ENCODE measurements around the gene GABPB2.

DNA sequence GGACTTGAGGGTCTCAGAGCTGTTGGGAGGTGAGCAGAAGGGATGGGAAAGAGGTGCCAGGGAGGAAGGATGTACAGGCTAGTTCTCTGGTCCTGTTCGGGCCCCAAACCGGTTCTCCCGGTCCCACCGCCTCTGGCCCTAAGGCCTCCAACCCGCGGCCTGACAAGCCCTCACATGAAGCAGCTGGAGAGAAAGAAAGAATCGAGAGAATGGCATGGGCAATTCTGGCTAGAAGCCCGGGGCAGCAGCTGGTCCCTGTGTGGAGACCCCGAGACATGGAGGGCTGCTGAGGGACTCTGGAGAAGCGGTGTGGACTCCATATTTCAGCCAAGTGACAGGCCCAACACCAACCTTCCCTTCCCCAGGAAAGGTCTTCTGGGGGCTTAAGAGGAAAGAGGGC, 11.9 kb upstream of the GABPB2 start:
- TF ChIP-seq, protein P1, sequence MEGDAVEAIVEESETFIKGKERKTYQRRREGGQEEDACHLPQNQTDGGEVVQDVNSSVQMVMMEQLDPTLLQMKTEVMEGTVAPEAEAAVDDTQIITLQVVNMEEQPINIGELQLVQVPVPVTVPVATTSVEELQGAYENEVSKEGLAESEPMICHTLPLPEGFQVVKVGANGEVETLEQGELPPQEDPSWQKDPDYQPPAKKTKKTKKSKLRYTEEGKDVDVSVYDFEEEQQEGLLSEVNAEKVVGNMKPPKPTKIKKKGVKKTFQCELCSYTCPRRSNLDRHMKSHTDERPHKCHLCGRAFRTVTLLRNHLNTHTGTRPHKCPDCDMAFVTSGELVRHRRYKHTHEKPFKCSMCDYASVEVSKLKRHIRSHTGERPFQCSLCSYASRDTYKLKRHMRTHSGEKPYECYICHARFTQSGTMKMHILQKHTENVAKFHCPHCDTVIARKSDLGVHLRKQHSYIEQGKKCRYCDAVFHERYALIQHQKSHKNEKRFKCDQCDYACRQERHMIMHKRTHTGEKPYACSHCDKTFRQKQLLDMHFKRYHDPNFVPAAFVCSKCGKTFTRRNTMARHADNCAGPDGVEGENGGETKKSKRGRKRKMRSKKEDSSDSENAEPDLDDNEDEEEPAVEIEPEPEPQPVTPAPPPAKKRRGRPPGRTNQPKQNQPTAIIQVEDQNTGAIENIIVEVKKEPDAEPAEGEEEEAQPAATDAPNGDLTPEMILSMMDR (IDR thresholded peaks at IDR 0.05; ENCODE audit: low read depth, low read length), result no peak
- TF ChIP-seq POLR2A (IDR thresholded peaks at IDR 0.05; ENCODE audit: extremely low read depth, insufficient read length), result no peak

Measured in NB4 (cell line).